MCF 10A (cell line): Measurements from ENCODE around the gene SLC16A1. TPM values are rescaled to one million over a fixed set of nuclear protein-coding genes. Genes with fewer than 3 reads are reported as not detected.
"Not testable (repeated sequence)": the region's sequence is repeated elsewhere in the genome, so short reads cannot be mapped to it uniquely, and the experiment has no call there.

Source experiments
- BruUV-seq: library from RNA; stranded (reverse); fragments of 400-500 nt; replicated peaks from 2 replicates; lab custom pipeline; 2021; lab: Mats Ljungman, UMichigan
- CTCF ChIA-PET: fragments of 300-600 bp; sonication (Branson Sonifier 250); formaldehyde crosslinking; extraction: SDS; loops from one replicate; lab custom pipeline; 2021; ENCODE audit warnings: antibody characterized with exemption, inconsistent platforms; lab: Yijun Ruan, JAX
- POLR2A ChIA-PET: fragments of 300-600, 350-650 bp; sonication (Branson Sonifier 250); formaldehyde crosslinking; extraction: SDS; loops from one replicate; lab custom pipeline; 2020; ENCODE audit warnings: antibody characterized with exemption, inconsistent platforms; lab: Yijun Ruan, JAX
- DNase-seq: peaks from one replicate; pipeline ENCODE4 v3.0.0-alpha.2; 2018; ENCODE audit not compliant: unreplicated experiment
- H3K27ac Mint-ChIP-seq: one replicate; pipeline ENCODE4 v1.8.0; 2022; ENCODE audit warnings: mild to moderate bottlenecking, low read depth, mixed read lengths; ENCODE audit not compliant: unreplicated experiment
- H3K27me3 Mint-ChIP-seq: one replicate; pipeline ENCODE4 v1.8.0; 2022; ENCODE audit warnings: mixed read lengths; ENCODE audit not compliant: insufficient read depth, unreplicated experiment
- H3K36me3 Mint-ChIP-seq: one replicate; pipeline ENCODE4 v1.8.0; 2022; ENCODE audit warnings: mild to moderate bottlenecking, moderate library complexity, mixed read lengths; ENCODE audit not compliant: insufficient read depth, unreplicated experiment
- H3K4me1 Mint-ChIP-seq: one replicate; pipeline ENCODE4 v1.8.0; 2022; ENCODE audit warnings: mixed read lengths; ENCODE audit not compliant: insufficient read depth, unreplicated experiment
- H3K4me3 Mint-ChIP-seq: one replicate; pipeline ENCODE4 v1.8.0; 2022; ENCODE audit warnings: mild to moderate bottlenecking, moderate library complexity, mixed read lengths; ENCODE audit not compliant: unreplicated experiment
- H3K9me3 Mint-ChIP-seq: one replicate; pipeline ENCODE4 v1.8.0; 2022; ENCODE audit warnings: mixed read lengths; ENCODE audit not compliant: unreplicated experiment
- CTCF ChIP-seq: fragments of 200-600 bp; IDR thresholded peaks from one replicate; pipeline ENCODE4 v1.8.0; 2022; ENCODE audit warnings: antibody characterized with exemption, mild to moderate bottlenecking; ENCODE audit not compliant: unreplicated experiment
- intact Hi-C: fragments of 100-400 bp; cut with micrococcal nuclease; formaldehyde crosslinking; loops from 2 replicates; pipeline ENCODE4 v1.14.1; 2022
- total RNA-seq: library from RNA; stranded (reverse); gene quantifications from 2 replicates; pipeline ENCODE4 v1.2.3, GENCODE V29; 2022

The SLC16A1 gene
- total RNA-seq, 1 experiment from 2014 or later: 142 TPM

- no peak for TF ChIP-seq CTCF
- Mint-ChIP-seq H3K27ac (no peak overlapping the region), H3K4me1 (no peaks in the 10 kb centered on the region), H3K27me3 (no peaks in the 10 kb centered on the region), H3K36me3 (no peaks in the 10 kb centered on the region), H3K9me3 (peaks cover 5% of the 10 kb centered on the region), H3K4me3 (no peak overlapping the region)
- POLR2A ChIA-PET: interaction anchor here (1.2 to 2.6 kb wide), 2 partner anchors 11 to 148 kb away, joined by 3 to 8 read pairs; no protein-coding TSS in a partner anchor
- DNase-seq: no peak
- no TSS peak for BruUV-seq
- CTCF ChIA-PET: interaction anchor here (0.6 to 2.2 kb wide), 6 partner anchors 11 to 149 kb away, joined by 3 to 11 read pairs (median 4); no protein-coding TSS in a partner anchor
- intact Hi-C loops: no loop called here
These were observed 62.0 kb downstream of the SLC16A1 start for GRCh38 chr1:112894010-112894292.

- no TSS peak for BruUV-seq
- H3K36me3 Mint-ChIP-seq: no peaks in the 10 kb centered on the region
- no peak for DNase-seq
- H3K9me3 Mint-ChIP-seq: peaks cover 5% of the 10 kb centered on the region
- intact Hi-C loops: no loop called here
- H3K27ac Mint-ChIP-seq: no peak overlapping the region
- no peak for TF ChIP-seq CTCF
- H3K27me3 Mint-ChIP-seq: no peaks in the 10 kb centered on the region
- H3K4me1 Mint-ChIP-seq: no peaks in the 10 kb centered on the region
- CTCF ChIA-PET: interaction anchor here (0.6 to 2.2 kb wide), 8 partner anchors 11 to 178 kb away, joined by 3 to 11 read pairs (median 4); no protein-coding TSS in a partner anchor
- no peak overlapping the region for H3K4me3 Mint-ChIP-seq
- POLR2A ChIA-PET: interaction anchor here (1.2 to 1.4 kb wide), 2 partner anchors 61 to 149 kb away, joined by 3 read pairs; no protein-coding TSS in a partner anchor
These were observed 62.5 kb downstream of the SLC16A1 start for GRCh38 chr1:112893288-112894009.

- BruUV-seq, H3K4me3 Mint-ChIP-seq, H3K27me3 Mint-ChIP-seq, H3K9me3 Mint-ChIP-seq, H3K36me3 Mint-ChIP-seq, DNase-seq, H3K27ac Mint-ChIP-seq, H3K4me1 Mint-ChIP-seq, intact Hi-C loops: not testable (repeated sequence)
- POLR2A ChIA-PET: interaction anchor here (0.6 to 1.4 kb wide), 6 partner anchors 14 to 184 kb away, joined by 3 to 5 read pairs (median 4); partner anchors contain the start of genes LRIG2 and SLC16A1
- CTCF ChIA-PET: interaction anchor here (0.6 to 2.5 kb wide), 7 partner anchors 8 to 260 kb away, joined by 3 to 14 read pairs (median 3); no protein-coding TSS in a partner anchor
These were observed 66.1 kb downstream of the SLC16A1 start for GRCh38 chr1:112889906-112890305.

GRCh38 chr1:112889052-112889768 is 66.8 kb downstream of the SLC16A1 start:
- H3K27ac Mint-ChIP-seq: no peak overlapping the region

More at GRCh38 chr1:112889052-112889768, 66.8 kb downstream of the SLC16A1 start:
- H3K9me3 Mint-ChIP-seq: peaks cover 5% of the 10 kb centered on the region
- no TSS peak for BruUV-seq
- H3K4me1 Mint-ChIP-seq: no peaks in the 10 kb centered on the region
- no peak for TF ChIP-seq CTCF
- H3K36me3 Mint-ChIP-seq: no peaks in the 10 kb centered on the region
- H3K27me3 Mint-ChIP-seq: no peaks in the 10 kb centered on the region
- DNase-seq: no peak
- POLR2A ChIA-PET: interaction anchor here (0.6 to 1.4 kb wide), 8 partner anchors 12 to 182 kb away, joined by 3 to 5 read pairs (median 3); partner anchors contain the start of genes RHOC and SLC16A1
- CTCF ChIA-PET: interaction anchor here (0.5 to 2.5 kb wide), 9 partner anchors 8 to 260 kb away, joined by 3 to 14 read pairs (median 3); partner anchors contain the start of gene LRIG2
- no peak overlapping the region for H3K4me3 Mint-ChIP-seq
- intact Hi-C loops: no loop called here
